Ramos (cell line): Measurements from ENCODE around the gene MYO1C.

Source experiments
- in situ Hi-C: fragments of 300-500 bp; cut with MboI; formaldehyde crosslinking; loops from one replicate; pipeline ENCODE4 v1.14.3; 2022; ENCODE audit warnings: low sequenced_read_pairs; ENCODE audit not compliant: unreplicated experiment

Gene MYO1C

GRCh38 chr17:1487939-1488825 is 4.3 kb downstream of the MYO1C start:
- in situ Hi-C loops = no loop called here

DNA sequence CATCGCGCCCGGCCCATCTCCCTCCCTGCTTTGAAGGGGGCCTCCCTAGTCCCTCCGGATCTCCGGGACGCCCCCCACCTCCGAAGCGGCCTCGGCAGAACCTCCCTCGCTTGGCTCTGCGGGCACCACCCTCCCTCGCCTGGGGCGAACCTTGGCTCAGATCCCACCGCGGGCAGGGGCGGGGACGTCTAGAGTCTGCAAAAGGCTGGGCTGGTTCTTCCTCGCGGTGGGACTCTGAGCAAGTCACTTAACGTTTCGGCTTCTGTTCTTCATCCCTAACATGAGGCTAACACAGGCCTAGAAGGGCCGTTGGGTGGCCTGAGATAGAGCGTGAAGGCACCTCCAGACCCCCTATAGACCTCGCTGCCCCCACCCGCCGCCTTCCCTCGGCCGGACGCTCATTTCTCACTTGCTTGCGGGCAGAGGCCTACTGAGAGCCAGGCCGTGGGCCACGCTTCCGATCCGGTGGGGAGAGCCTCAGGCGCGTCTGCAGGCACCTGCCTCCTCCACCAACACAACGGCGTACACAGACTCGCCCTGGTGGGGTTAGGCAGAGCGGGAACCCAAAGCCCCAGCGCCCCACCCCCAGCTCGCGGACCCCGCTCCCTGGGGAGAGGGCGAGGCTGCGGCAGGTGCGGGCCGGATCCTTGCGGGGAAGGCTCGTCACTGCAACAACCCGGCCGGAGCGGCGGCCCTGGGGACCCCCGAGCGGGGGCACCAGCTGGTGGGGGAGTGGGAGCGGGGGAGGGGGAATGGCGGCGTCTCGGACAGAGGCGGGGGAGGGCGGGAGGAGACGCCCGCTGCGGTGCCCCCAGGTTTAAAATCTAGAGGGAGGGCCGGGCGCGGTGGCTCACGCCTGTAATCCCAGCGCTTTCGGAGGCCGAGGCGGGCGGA is 5.4 kb downstream of the MYO1C start:
- in situ Hi-C loops = no loop called here

DNA sequence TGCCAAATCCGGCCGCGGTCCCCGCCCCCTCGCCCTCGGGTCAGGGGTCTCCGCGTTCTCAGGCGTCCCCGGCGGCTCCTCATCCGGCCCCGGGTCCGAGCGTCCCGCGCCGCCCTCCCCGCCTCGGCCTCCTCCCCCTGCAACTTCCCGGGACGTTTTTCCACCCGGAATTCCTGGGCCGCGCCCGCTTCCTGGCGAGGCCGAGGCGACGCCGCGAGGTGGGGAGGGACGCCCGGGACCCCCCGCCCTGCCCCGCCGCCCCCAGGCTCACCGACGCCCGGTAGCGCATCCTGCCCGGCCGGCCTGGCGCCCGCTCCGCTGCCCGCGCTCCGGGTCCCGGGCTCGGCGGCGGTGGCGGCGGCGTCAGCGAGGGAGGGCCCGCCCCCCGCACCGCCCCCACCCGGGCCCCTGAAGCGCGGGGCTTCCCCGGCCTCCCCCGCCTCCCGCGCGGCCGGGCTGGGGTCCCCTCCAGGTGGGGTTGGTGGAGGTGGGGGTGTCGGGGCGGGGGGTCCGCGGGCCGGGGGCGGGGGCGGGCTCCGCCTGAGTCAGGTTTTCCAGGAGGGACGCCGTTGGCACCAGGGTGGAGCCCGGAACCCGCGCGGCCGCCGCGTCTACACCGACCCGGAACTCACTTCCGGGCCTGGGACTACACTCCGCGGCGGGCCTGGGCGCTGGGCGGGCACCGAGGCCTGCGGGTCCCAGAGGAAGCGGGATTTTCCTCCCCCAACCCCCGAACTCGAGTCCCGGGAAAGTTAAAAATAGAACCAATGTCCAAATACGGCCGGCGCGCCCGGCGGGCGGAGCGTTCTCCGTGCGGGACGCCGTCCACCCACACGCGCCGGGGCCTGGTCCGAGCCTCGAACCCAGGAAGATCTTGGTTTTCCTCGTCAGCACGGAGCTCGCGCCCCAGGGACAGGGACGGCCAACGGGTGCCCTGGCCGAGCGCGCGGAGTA is 6.8 kb downstream of the MYO1C start:
- in situ Hi-C loops = no loop called here

DNA sequence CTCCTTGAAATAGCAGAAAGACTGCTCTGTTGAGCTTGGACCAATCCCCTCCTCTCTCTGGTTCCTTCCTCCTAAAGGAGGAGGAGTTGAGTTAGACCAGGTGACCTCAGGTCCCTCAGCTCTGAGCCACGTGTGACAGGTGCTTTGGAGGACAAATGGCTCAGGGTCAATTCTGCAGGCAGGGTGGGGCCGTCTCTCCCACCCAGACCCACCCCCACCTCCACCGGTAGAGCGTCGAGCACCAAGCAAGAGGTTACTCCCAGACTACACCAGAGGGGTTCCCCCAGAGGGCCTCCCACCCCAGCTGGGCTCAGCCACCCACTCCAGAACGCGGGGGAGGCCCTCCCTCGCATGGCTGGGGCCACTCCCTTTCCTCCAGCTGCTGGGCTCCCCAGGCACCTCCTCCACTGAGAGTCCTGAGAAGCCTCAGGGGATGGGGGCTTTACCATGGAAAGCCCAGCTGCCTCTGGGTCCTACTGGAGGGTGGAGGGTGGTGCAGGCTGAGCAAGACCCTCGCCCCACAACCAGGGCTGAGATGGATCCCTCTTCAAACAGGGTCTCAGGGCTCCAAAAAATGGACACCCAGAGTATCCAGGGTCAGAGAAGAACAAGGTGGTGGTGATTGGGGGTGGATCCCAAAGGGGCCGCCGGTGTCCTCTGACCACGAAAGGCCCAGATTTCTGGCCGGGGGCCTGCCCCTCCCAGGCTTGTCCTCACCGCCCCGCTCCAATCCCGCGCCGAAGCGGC is 7.6 kb downstream of the MYO1C start:
- in situ Hi-C loops = no loop called here

DNA sequence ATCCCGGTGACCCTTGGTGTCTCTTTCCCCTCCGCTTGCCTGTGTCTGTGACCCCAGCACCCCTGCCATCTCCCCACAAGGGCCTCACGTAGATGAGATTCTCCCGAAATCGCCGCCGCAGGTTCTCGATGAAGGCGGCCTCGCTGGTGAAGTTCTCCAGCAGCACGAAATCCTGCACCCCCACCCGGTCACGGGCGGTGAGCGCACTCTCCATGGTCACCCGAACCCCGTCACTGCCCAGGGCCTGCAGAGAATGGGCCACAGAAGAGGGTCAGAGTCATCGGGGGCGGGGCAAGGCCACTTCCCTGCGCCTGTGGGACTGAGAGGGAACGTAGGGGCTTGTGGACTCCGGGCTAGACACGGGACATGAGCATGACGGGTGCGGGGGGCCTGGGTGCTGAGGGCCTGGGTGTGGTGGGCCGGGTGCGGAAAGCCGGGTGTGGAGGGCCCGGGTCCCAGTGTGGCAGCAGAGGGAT is 8.4 kb downstream of the MYO1C start:
- in situ Hi-C loops = no loop called here

DNA sequence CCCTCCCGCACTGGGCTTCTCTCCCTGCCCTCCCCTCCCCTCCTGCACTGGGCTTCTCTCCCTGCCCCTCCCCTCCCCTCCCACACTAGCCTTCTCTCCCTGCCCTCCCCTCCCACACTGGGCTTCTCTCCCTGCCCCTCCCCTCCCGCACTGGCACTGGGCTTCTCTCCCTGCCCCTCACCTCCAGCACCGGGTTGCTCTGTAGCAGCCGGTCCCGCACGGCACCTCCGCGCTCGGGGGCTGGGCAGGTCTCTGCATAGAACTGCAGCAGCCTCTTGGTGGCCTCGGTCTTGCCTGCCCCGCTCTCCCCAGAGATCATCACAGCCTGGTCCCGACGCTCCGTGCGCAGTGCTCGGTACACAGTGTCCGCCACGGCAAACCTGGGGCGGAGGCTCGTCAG is 9.8 kb downstream of the MYO1C start:
- in situ Hi-C loops = no loop called here

DNA sequence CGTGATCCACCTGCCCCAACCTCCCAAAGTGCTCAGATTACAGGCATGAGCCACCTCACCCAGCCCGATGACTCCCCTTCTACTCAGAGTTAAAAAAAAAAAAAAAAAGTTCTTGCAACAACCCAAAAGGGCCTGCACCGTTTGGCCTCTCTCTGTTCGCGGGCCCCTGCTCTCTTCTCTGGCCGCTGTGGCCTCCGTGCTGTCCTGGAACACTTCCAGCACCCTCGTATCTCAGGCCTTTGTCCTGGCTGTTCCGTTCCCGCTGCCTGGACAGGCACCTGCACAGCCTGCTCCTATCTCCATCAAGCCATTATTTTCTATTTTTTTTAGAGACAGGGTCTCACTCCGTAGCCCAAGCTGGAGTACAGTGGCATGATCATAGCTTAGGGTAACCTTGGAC is 10.8 kb downstream of the MYO1C start:
- in situ Hi-C loops = no loop called here

DNA sequence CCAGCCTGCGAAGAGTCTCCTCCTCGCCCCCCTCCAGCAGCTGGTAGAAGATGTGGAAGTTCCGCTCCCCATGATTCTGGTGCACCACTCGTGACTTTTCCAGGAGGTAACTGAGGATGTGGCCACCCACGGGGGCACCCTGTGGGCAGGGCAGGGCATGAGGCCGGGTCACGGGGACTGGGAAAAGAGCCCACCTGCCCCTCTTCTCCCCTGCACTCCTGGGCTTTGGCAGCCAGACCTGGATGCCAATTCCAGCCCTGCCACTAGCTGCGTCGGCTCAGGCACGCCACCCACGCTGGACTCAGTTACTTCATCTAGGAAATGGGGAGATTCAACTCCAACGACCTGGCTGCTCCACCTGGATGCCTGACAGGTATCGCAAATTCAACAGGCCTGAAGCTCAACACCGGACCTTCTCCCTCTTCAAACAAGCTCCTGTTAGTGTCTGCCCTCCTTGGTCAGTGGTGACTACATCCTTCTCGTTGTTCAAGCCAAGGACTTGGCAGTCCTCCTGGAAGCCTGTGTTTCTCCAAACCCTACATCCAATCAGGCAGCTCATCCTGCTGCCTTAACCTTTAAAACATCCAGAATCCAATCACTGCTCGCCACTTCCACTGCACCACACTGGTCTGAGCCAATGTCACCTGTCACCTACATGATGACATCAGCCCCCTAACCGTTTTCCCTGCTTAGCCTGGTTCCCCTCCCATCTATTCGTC is 11.6 kb downstream of the MYO1C start:
- in situ Hi-C loops = no loop called here

DNA sequence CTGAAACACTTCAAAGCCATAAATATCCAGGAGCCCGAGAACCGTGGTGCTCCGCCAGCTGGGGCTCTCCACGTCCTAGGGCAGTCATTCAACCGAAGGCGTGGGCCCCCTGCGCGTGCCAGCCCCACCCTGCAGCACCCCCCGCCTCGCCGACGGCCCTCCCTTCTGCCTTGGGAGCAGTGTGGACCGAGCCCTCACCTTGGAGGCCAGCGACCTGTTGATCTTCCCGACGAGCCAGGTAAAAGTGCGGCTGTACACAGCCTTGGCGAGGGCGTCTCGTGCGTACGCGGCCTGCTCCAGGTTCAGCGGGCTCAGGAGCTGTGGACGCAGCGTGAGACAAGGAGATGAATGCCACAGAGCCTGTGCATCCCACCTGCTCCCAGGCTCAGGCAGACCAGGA is 14.1 kb downstream of the MYO1C start:
- in situ Hi-C loops = no loop called here

DNA sequence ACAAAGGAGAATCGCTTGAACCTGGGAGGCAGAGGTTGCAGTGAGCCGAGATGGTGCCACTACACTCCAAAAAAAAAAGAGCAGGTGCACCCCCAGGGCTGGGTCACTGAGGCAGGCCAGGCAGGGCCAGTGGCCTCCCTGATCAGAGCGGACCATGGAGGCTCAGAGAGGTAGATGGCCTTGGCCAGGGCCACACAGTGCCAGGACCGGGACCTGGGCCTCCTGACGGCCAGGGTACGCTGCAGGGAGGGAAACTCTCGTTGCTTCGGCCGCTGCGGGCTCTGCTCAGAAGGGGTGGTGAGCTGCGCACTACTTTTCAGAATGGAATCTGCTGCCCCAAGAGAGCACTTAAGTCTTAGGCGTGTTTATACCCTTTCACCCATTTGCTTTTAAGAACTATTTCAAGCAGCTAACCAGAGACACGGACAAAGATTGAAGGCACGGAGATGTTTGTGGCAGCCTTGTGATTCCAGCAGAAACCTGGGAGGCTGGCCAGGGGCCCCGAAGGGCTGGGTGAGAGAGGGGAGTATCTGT is 17.1 kb downstream of the MYO1C start:
- in situ Hi-C loops = no loop called here

DNA sequence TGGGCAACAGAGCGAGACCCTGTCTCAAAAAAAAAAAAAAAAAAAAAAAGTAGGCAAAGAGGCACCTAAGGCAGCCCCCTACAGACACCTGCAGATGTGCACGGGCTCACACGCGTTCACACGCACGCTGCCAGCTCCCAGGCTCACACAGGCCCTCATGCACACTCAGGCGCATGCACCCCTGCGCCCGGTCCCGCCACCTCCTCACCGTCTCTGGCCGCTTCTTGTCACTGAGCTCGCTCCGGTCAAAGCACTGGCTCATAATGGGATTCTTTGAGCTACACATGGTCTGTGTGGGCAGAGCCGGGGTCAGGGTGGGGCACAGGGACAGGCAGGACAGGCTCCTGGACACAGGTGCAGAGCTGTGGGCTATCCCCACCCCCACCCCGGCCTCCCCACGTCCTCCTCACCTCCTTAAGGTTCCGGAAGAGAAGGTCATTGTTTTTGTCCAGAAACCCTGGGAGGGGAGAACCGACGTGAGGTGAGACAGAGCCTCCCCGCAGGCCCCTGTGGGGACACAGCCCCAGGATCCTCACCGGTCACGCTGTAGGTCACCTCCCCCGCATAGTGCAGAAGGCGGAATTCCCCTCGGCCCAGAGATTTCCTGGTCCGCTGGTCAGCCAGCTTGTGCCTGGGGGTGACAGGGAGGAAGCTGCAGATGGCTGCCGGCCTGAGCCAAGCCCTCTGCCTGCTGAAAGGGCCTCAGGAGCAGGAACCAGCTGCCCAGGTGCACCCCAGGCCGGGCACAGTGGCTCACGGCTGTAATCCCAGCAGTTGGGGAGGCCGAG is 17.9 kb downstream of the MYO1C start:
- in situ Hi-C loops = no loop called here

GRCh38 chr17:1473841-1474240 is 18.6 kb downstream of the MYO1C start:
- in situ Hi-C loops = no loop called here

GRCh38 chr17:1473170-1473569 is 19.3 kb downstream of the MYO1C start:
- in situ Hi-C loops = no loop called here

- in situ Hi-C loops = no loop called here
Measured at GRCh38 chr17:1471911-1472821, 20.3 kb downstream of the MYO1C start.

DNA sequence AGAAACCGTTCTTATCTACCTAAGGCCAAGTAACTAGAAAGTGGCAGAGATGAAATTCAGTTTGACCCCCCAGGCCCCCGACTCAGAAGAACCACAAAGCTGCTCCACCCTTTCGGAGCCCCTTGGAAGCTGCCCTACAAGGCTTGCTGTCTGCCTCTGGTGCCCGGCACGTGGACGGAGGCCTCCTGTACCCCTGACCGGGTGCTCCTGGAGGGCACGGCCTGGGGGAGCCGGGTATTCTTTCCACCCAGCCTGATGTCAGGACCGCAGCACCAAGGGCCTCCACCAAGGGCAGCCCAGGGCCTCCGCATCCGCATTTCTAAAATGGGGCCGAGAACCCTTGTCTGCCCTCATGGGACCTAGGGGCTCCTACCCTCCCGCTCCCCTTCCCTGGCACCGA is 21.0 kb downstream of the MYO1C start:
- in situ Hi-C loops = no loop called here

- in situ Hi-C loops = no loop called here
Measured at GRCh38 chr17:1470755-1471462, 21.6 kb downstream of the MYO1C start.
